HG03469 (cell line): ENCODE measurements around the gene RPS8.
"Not testable (repeated sequence)": the region's sequence is repeated elsewhere in the genome, so short reads cannot be mapped to it uniquely, and the experiment has no call there.

ENCODE experiments used
- ATAC-seq: cut with Tn5 transposase; IDR thresholded peaks from one replicate; pipeline ENCODE4 v1.9.1; 2021; ENCODE audit warnings: mild to moderate bottlenecking, moderate library complexity, moderate number of reproducible peaks; ENCODE audit not compliant: unreplicated experiment

The RPS8 gene

DNA sequence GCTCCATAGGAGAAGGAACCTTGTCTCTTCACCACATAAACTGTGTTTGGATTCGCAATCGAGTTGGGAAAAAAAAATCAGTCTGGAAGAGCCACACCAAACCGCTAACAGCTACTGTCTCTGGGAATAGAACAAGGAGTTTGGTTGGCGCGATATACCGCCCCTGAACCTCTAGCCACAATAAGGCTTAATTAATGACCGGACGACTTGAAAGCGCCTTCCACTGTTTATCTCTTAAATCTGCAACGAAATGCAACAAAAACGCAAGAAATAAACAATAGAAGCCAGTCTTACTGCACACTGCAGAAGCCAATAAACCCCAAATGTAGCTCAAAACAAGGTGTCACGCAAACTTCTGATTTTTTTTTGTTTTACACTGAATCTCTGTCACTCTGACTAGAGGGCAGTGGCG lies 43.9 kb downstream of the RPS8 start:
- peak; percentile 5 for ATAC-seq

DNA sequence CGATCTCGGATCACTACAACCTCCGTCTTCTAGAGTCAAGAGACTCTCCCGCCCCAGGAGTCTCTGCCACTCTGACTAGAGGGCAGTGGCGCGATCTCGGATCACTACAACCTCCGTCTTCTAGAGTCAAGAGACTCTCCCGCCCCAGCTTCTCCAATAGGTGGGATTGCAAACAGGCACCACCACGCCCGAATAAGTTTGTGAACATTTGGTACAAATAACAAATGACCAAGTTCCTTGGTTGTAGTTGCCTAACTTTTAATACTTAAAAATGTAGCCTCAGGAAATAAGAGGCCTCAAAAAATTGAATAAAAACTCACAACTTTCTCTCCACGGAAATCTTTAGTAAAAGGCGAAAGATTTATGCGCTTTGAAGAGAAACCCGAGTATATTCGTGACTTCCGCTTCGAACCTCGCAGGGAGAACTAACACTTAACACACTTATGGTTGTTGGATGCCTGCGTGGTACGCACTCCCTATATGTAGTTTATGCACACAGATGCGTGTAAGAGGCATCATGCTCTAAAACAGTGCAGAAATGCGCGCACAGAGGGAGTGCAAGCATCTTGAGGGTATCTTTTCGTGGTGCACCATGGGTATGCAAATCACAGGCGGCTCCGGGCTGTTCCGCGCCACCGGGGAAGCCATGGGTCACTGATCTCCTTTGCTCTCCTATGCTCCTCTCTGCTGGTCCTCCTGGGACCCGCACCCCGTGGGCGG lies 44.4 kb downstream of the RPS8 start:
- peak; percentile 45 for ATAC-seq

- no peak for ATAC-seq
Measured at GRCh38 chr1:44820328-44821239, 45.2 kb downstream of the RPS8 start.

DNA sequence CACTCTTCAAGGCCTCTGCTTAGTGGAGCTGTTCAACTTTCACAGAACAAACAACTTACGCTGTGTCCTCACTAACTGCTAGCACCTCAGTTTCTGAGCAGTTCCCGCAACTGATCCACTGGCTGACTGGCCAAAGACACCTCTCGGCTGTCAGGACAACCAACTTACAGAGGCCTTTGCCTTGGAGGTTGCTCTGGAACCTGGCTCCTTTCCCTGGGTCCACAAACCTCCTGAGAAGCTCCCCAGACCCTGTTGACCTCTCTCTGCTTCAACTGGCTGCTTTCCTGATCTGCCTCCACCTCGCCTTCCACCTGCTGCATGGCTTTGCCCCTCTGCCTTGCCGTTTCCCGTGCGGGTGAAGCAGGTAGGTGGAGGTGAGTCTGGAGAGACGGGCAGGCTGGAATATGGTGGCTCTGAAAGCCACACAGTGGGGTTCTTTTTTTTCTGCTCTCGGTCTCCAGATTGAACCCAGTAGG lies 45.9 kb downstream of the RPS8 start:
- ATAC-seq: no peak

- ATAC-seq: no peak
Measured at GRCh38 chr1:44822131-44822701, 46.9 kb downstream of the RPS8 start.

- ATAC-seq: no peak
Measured at GRCh38 chr1:44822981-44823451, 47.7 kb downstream of the RPS8 start.

DNA sequence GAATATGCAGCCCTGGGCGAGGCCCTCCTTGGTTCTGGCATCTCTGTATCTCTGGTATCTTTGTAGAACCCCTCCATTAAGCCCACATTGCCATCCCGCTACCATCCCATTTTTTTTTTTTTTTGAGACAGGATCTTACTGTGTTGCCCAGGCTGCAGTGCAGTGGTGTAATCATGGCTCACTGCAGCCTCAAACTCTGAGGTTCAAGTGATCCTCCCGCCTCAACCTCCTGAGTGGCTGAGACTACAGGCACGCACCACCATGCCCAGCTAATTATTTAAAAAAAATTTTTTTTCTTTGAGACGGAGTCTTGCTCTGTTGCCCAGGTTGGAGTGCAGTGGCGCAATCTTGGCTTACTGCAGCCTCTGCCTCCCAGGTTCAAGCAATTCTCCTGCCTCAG lies 49.1 kb downstream of the RPS8 start:
- not testable (repeated sequence) for ATAC-seq

GRCh38 chr1:44826375-44827196 lies 51.2 kb downstream of the RPS8 start:
- ATAC-seq: no peak

DNA sequence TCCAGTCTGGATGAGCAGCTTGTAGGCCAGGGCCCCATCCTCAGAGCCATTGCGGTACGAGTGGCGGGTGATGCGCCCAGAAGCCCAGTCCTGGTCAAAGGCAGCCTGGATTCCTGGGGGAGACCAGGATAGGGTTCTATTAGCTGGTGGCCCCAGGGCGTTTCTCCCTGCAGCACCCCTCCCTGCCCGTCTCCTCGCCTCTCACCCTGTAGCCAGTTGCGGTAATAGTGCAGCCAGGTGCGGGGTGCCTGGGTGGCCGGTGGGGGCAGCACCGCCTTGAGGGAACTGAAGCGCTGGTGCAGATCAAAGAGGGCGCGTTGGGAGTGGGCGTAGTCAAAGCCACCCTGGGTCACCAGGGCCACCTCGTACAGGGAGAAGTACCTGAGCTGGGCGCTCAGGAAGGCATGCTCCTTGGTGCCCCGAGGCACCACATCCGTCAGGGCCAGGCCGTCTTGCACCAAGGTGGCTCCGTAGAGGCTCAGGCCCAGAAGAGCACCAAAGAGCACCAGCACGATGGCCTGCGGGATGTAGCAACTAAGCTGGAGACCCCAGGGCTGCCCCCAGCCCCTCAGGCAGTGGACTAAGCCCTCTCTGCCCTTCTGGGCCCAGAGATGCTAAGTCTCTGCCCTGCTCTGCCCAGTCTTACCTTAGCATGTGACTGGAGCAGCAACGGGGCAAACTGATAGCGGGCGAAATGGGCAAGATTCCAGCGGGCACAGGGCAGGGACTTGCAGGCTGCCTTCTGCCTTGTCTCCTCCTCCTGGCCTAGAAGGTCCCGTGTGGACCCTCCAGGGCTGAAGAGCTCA lies 52.1 kb downstream of the RPS8 start:
- ATAC-seq: no peak

GRCh38 chr1:44828003-44828651 lies 52.8 kb downstream of the RPS8 start:
- no peak for ATAC-seq
